Neural crest cell (in vitro differentiated cells): Measurements from ENCODE around the gene CST9. TPM values are rescaled to one million over a fixed set of nuclear protein-coding genes. Genes with fewer than 3 reads are reported as not detected.

Experiments
- DNase-seq: peaks from one replicate; pipeline ENCODE4 v3.0.0; 2021; ENCODE audit warnings: low read depth, mixed read lengths, low spot score
- H3K27ac Mint-ChIP-seq: one replicate; pipeline ENCODE4 v1.8.0; 2021; ENCODE audit warnings: mild to moderate bottlenecking, mixed read lengths; ENCODE audit not compliant: unreplicated experiment
- H3K27me3 Mint-ChIP-seq: 2 replicates; pipeline ENCODE4 v1.8.0; 2021; ENCODE audit warnings: low read depth, mild to moderate bottlenecking, mixed read lengths
- H3K36me3 Mint-ChIP-seq: 2 replicates; pipeline ENCODE4 v1.8.0; 2021; ENCODE audit warnings: low read depth, mild to moderate bottlenecking, mixed read lengths
- H3K4me1 Mint-ChIP-seq: 2 replicates; pipeline ENCODE4 v1.8.0; 2021; ENCODE audit warnings: mixed read lengths
- H3K4me3 Mint-ChIP-seq: one replicate; pipeline ENCODE4 v1.8.0; 2021; ENCODE audit warnings: mild to moderate bottlenecking, mixed read lengths
- H3K9me3 Mint-ChIP-seq: 2 replicates; pipeline ENCODE4 v1.8.0; 2021; ENCODE audit warnings: mixed read lengths
- total RNA-seq: library from RNA; stranded (reverse); gene quantifications from 2 replicates; pipeline ENCODE4 v1.2.1, GENCODE V29; 2021
- TF ChIP-seq, protein P1 (sequence below): fragments of 200-600 bp; sonication (generic); conservative IDR thresholded peaks from 2 replicates; pipeline ENCODE4 v1.5.0; 2021; ENCODE audit warnings: antibody characterized with exemption, mild to moderate bottlenecking

The CST9 gene
- total RNA-seq, 1 donor from 2014 or later, result not detected

DNA sequence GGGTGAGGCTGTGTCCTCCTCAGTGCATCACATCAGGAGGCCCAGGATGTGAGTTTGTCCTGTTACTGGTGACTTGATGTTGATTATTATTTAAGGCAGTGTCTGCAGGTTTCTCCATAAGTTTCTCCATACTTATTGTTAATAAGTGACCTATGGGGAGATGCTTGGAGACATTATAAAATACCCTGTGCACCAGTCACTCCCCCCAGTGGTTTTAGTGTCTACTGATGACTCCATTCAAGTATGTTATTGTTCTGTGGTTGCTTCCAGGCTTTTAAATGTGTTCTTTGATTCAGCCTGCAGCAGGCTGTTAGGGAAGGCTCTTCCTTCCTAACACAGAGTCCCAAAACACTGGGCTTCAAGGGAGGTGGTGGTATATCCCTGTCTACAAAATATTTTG, 46.7 kb upstream of the CST9 start:
- no peaks in the 10 kb centered on the region for H3K9me3 Mint-ChIP-seq
- DNase-seq, result no peak
- H3K4me3 Mint-ChIP-seq, result no peak overlapping the region
- no peaks in the 10 kb centered on the region for H3K27me3 Mint-ChIP-seq
- no peak overlapping the region for H3K27ac Mint-ChIP-seq
- H3K36me3 Mint-ChIP-seq, result no peaks in the 10 kb centered on the region
- no peaks in the 10 kb centered on the region for H3K4me1 Mint-ChIP-seq
- TF ChIP-seq, protein P1, sequence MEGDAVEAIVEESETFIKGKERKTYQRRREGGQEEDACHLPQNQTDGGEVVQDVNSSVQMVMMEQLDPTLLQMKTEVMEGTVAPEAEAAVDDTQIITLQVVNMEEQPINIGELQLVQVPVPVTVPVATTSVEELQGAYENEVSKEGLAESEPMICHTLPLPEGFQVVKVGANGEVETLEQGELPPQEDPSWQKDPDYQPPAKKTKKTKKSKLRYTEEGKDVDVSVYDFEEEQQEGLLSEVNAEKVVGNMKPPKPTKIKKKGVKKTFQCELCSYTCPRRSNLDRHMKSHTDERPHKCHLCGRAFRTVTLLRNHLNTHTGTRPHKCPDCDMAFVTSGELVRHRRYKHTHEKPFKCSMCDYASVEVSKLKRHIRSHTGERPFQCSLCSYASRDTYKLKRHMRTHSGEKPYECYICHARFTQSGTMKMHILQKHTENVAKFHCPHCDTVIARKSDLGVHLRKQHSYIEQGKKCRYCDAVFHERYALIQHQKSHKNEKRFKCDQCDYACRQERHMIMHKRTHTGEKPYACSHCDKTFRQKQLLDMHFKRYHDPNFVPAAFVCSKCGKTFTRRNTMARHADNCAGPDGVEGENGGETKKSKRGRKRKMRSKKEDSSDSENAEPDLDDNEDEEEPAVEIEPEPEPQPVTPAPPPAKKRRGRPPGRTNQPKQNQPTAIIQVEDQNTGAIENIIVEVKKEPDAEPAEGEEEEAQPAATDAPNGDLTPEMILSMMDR, result no peak

DNA sequence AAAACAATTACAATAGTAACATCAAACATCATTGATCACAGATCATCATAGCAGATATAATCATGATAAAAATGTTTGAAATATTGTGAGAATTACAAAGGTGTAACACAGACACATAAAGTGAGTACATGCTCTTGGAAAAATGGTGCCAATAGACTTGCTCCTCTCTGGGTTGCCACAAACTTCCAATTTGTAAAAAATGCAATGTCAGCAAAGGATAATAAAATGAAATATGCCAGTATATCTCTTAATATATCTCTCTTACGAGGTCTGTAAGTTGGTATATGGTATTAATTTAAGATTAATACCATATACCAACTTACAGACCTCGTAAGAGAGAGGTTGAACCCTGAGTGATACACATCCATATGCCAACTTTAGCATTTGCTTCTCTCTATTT, 45.4 kb upstream of the CST9 start:
- no peaks in the 10 kb centered on the region for H3K36me3 Mint-ChIP-seq
- no peak overlapping the region for H3K4me3 Mint-ChIP-seq
- H3K9me3 Mint-ChIP-seq, result no peaks in the 10 kb centered on the region
- no peaks in the 10 kb centered on the region for H3K4me1 Mint-ChIP-seq
- DNase-seq, result no peak
- H3K27me3 Mint-ChIP-seq, result no peaks in the 10 kb centered on the region
- TF ChIP-seq, protein P1, result no peak
- H3K27ac Mint-ChIP-seq, result no peak overlapping the region

DNA sequence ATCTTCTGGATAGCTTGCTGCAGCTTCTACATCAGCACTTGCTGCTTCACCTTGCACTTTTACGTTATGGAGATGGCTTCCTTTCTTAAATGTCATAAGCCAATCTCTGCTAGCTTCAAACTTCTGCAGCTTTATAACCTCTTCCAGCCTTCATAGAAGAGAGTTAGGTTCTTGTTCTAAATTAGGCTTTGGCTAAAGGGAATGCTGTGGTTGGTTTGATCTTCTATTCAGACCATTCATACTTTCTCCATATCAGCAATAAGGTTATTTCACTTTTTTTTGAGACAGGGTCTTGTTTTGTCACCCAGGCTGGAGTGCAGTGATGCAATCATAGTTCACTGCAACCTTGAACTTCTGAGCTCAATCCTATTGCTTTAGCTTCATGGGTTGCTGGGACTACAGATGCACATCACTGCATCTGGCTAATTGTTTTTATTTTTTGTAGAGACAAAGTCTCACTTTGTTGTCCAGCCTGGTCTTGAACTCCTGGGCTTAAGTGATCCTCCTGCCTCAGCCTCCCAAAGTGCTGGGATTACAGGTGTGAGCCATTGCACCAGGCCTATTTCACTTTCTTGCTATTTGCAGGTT, 44.2 kb upstream of the CST9 start:
- Mint-ChIP-seq H3K4me1 (no peaks in the 10 kb centered on the region), H3K4me3 (no peak overlapping the region), H3K27ac (no peak overlapping the region), H3K27me3 (no peaks in the 10 kb centered on the region), H3K9me3 (no peaks in the 10 kb centered on the region), H3K36me3 (no peaks in the 10 kb centered on the region)
- no peak for DNase-seq
- TF ChIP-seq, protein P1, result no peak

DNA sequence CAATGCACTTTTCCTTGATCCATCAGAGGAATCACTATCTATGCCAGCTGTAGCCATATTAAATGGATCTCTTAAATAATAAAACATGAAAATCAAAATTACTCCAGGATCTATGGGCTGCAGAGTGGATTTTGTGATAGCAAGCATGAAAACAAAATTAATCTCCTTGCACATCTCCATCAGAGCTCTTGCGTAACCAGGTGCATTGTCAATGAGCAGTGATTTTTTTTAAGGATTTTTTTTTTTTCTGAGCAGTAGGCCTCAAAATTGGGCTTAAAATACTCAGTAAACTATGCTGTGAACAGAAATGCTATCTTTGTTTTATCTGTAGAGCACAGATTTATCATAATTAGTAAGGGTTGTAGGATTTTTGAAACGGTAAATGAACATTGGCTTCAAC, 43.5 kb upstream of the CST9 start:
- no peak overlapping the region for H3K4me3 Mint-ChIP-seq
- H3K4me1 Mint-ChIP-seq, result no peaks in the 10 kb centered on the region
- no peaks in the 10 kb centered on the region for H3K36me3 Mint-ChIP-seq
- no peak for DNase-seq
- no peaks in the 10 kb centered on the region for H3K9me3 Mint-ChIP-seq
- TF ChIP-seq, protein P1, result no peak
- H3K27ac Mint-ChIP-seq, result no peak overlapping the region
- no peaks in the 10 kb centered on the region for H3K27me3 Mint-ChIP-seq

DNA sequence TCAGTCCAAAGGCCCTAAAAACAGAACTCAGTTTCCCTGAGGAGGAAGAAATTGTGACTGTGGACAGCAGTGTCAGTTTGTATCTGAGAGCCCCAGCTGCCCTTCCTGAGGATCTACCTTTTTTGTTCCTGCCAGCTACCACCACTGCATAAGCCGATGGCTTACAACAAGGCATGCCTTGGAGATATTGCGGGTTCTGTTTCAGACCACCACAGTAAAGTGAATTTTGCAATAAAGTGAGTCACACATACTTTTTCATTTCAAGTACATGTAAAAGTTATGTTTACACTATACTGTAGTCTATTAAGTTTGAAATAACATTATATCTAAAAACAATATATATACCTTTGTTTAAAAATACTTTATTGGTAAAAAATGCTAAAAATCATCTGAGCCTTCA, 41.6 kb upstream of the CST9 start:
- Mint-ChIP-seq H3K4me1 (no peaks in the 10 kb centered on the region), H3K4me3 (no peak overlapping the region)

More for the DNA sequence above, 41.6 kb upstream of the CST9 start:
- TF ChIP-seq, protein P1, result no peak
- no peaks in the 10 kb centered on the region for H3K9me3 Mint-ChIP-seq
- H3K27me3 Mint-ChIP-seq, result no peaks in the 10 kb centered on the region
- no peak overlapping the region for H3K27ac Mint-ChIP-seq
- H3K36me3 Mint-ChIP-seq, result no peaks in the 10 kb centered on the region
- no peak for DNase-seq
